Memory B cell (primary cell): ENCODE measurements around the gene TSC1.

Experiments used
- ATAC-seq: fragments of 150-1000 bp; cut with Tn5 transposase; 2 replicates; pipeline ENCODE4 v1.10.0; 2021; ENCODE audit warnings: low read depth, mild to moderate bottlenecking, moderate library complexity
- DNase-seq, 2 donors: peaks; one replicate each; pipeline ENCODE4 v3.0.0; 2022; ENCODE audit warnings: low spot score in 2 of 2
- H3K27ac Mint-ChIP-seq: one replicate; pipeline ENCODE4 v1.8.0; 2022; ENCODE audit warnings: mild to moderate bottlenecking, moderate library complexity, mixed read lengths
- H3K27me3 Mint-ChIP-seq: one replicate; pipeline ENCODE4 v1.8.0; 2022; ENCODE audit warnings: mixed read lengths
- H3K36me3 Mint-ChIP-seq: one replicate; pipeline ENCODE4 v1.8.0; 2022; ENCODE audit warnings: mild to moderate bottlenecking, mixed read lengths
- H3K4me1 Mint-ChIP-seq: one replicate; pipeline ENCODE4 v1.8.0; 2022; ENCODE audit warnings: mixed read lengths
- H3K4me3 Mint-ChIP-seq: one replicate; pipeline ENCODE4 v1.8.0; 2022; ENCODE audit warnings: mild to moderate bottlenecking, moderate library complexity, mixed read lengths
- H3K9me3 Mint-ChIP-seq: one replicate; pipeline ENCODE4 v1.8.0; 2022; ENCODE audit warnings: mixed read lengths

Gene TSC1

DNA sequence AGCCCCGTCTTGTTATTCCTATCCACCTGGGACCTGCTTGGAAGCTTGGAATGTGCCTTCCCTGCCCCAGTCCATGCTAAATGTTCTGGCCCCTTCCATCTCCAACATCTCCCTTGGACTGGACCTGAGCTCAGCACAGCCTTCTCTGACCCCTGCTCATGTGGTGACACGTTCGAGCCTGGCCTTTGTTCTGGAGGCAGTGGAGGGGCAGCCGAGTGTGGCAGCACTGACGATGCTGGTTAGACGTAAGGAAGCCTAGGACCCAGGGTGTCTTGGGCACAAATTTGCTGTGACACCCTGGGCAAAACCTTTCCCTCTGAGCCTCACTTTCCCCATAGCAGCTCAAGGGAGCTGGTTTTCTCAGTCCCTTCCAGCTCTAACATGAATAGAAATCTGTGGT, 61.8 kb downstream of the TSC1 start:
- Mint-ChIP-seq H3K27ac (no peak overlapping the region), H3K36me3 (peaks cover 2% of the 10 kb centered on the region), H3K9me3 (no peaks in the 10 kb centered on the region), H3K4me3 (no peak overlapping the region), H3K4me1 (peaks cover 29% of the 10 kb centered on the region), H3K27me3 (no peaks in the 10 kb centered on the region)
- DNase-seq (no peak), ATAC-seq (no peak)

DNA sequence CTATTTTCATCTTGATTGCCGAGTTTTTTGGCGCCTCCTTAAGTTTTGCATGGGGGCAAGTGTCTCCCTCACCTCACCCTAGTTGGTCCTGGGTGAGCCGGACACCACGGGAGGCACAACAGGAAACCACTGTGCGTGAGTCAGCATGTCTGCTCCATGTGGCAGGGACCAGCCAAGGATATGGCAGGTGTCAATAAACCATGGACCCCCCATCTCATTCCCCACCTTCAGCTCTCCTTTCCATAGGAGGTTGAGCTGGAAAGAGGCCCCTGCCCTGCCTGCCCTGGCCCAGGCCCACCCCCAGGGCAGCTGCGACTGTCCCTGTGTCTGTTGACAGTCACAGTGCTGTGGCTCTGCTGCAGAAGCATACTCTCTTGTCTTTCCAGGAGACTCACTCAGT, 62.6 kb downstream of the TSC1 start:
- Mint-ChIP-seq H3K9me3 (no peaks in the 10 kb centered on the region), H3K36me3 (peaks cover 2% of the 10 kb centered on the region), H3K4me3 (no peak overlapping the region), H3K4me1 (peaks cover 27% of the 10 kb centered on the region), H3K27ac (no peak overlapping the region), H3K27me3 (no peaks in the 10 kb centered on the region)
- no peak for ATAC-seq
- no peak for DNase-seq

DNA sequence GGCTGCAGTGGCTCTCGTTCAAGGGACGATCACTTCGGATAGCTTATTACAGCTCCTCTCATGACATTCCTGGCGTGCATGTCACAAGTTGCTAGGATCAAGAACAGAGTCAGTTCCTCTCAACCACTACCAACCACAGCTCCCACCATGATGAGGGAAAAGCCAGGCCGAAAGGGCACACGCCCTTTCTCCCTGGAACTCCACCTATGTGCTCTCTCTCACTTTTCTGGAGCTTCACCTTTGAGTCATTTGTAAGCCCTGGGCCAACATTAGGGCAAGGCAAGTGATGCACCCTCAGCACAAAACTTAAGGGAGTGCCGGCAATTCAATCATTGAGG, 64.1 kb downstream of the TSC1 start:
- DNase-seq (no peak), ATAC-seq (no peak)
- Mint-ChIP-seq H3K27me3 (no peaks in the 10 kb centered on the region), H3K4me1 (peaks cover 17% of the 10 kb centered on the region), H3K27ac (peak overlapping the region; percentile 92), H3K4me3 (peak overlapping the region; percentile 44), H3K9me3 (no peaks in the 10 kb centered on the region), H3K36me3 (peaks cover 2% of the 10 kb centered on the region)

DNA sequence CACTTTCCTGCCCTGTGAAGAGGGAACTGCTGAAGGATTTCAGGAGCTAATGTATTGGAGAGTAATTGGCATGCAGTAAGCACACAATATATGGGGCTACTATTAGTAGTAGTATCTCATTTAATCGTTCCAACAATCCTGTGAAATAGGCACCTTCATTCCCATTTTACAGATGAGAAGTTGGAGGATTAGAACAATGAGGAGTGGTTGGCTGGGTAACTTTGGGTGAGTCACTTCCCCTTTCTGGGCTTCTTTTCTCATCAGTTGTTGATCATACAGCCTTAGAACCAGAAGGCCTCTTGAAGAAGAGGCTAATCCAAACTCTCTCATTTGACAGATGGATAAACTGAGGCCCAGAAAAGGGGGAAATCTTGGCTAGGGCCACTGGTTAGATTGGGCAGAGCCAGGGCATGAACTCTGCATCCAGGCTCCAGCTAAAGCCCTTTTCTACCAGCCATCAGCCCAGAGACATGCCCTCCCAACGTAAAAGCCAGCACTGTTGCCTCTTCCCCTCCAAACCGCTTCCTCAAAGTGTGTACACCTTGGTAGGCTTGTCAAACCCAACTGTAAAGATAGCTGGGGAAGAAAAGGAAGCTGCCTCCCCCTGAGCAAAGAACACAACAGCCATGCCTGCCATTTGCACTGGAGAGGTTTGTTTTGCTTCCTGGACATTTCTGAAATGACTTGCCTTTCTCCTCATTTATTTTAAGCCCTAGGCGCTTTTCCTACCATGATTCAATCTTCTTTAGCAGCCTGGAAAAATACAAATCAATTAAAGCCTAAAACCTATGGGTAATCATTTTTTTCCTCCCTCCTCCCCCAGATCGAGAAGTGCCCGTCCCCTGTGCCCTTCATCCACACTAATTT, 64.7 kb downstream of the TSC1 start:
- Mint-ChIP-seq H3K4me3 (peak overlapping the region; percentile 88), H3K36me3 (peaks cover 2% of the 10 kb centered on the region), H3K9me3 (no peaks in the 10 kb centered on the region), H3K4me1 (peaks cover 17% of the 10 kb centered on the region), H3K27ac (peak overlapping the region; percentile 92), H3K27me3 (no peaks in the 10 kb centered on the region)
- DNase-seq (no peak), ATAC-seq (peak; percentile 20)

DNA sequence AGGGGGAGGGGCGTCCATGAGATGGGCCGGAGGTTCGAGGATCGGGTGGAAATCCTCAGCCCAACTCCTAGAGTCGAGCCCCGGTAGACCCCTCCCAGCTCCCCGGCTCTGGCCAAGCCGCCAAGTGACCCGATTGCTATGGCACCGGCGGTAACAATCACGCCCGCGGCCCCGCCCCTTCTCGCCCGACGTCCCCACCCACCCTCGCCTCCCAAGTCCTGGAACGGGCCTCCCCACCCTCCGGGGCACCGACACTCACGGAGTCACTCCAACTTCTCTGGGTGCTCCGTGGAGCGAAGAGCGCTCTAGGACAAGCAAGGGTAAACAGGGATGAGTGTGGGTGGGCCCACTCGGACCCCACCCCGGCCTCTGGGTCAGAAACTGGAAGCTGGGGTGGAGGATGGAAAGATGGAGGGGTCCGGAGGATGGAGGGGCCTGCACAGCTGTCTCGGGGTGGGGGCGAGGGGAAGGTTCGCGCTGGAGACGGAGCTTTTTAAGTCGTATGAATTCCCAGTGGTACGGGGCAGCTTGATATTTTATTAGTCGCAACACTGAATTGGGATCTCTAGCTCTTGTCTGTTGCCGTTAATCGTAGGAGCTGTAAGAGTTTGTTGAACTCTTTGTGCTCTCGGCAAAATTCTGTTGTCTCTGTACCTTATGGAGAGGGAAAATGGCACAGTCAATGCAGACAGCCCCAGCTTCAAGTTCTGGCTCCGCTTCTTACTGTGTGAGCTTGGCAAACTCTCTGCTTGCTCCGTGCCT, 65.5 kb downstream of the TSC1 start, which contains the start of gene SPACA9:
TSS of gene SPACA9 (plus strand) at position 204 of the 762 bp plus-strand sequence. CDS start 5,050 bp downstream, outside the sequence.
- Mint-ChIP-seq H3K27me3 (no peaks in the 10 kb centered on the region), H3K27ac (peak within 1 kb of the TSS; percentile 92), H3K36me3 (no peaks in the 10 kb centered on the region), H3K4me1 (peaks cover 17% of the 10 kb centered on the region), H3K4me3 (peak within 1 kb of the TSS; percentile 88), H3K9me3 (no peaks in the 10 kb centered on the region)
- ATAC-seq, result peak; percentile 41
- peak in 1 of 2 donors; percentile 27 for DNase-seq

DNA sequence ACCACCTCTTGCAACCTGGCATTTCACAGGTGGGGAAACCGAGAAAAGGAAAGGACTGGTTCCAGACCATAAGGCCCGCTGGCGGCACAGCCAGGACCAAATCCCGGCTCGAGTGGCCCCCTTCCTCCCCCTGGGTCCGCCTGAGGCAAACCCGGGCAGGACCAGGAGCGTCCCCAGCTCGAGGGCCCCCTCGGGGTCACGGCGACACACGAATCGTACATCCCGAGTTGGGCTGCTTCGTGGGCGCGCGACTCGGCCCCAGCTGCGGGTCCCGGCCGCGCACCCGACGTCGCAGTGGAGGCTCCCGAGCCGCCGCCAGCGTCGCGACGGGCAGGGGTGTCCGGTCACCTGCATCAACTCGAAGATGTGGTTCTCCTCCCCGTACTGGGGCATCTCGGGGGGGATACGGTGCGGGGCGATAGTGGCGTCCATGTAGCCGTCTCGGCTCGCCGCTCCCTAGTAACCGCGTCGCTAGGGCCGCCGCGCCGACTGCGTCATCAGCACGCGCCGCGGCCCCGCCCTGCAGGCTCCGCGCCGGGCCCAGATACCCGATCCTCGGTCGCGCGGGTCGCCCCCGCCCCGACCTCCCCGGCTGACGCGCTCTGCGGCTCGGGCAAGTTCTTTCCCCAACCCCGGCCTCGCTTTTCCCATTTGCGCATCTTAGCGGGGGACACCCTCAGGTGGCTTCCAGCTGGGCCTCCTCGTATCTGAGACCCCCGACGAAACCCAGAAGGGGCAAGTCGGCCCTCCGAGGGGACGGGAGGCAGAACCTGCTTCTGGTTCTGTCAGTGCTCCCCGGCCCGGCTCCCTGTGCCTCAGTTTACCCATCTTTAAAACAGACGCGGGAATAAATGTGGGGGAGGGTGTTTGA, 66.4 kb downstream of the TSC1 start, which contains the start of gene AK8:
TSS of gene AK8 (minus strand) at position 461 of the 871 bp plus-strand sequence. CDS start at position 432, 29 bp downstream.
- Mint-ChIP-seq H3K27ac (peak within 1 kb of the TSS; percentile 92), H3K9me3 (no peaks in the 10 kb centered on the region)
- ATAC-seq, result peak; percentile 91

DNA sequence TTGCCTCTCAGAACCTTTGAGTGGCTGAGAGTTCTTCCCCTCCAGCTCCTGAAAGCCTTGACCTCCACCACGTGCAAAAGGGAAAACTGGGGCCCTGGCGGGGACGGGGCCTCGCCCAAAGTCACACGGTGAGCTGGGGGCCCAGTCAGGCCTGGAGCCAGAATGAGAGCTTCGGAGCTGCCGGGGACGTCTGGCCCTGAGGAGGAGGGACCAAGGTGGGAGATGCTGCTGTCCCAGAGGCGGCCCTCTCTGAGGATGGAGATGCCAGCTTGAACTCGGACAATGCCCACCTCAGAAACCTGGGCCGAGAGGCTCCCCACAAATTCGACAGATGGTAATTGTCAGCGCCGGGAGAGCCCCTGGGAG, 67.0 kb downstream of the TSC1 start:
- H3K9me3 Mint-ChIP-seq, result no peaks in the 10 kb centered on the region
- H3K36me3 Mint-ChIP-seq, result no peaks in the 10 kb centered on the region
- no peak for DNase-seq
- no peaks in the 10 kb centered on the region for H3K27me3 Mint-ChIP-seq
- H3K4me3 Mint-ChIP-seq, result peak overlapping the region; percentile 84
- H3K4me1 Mint-ChIP-seq, result peaks cover 15% of the 10 kb centered on the region
- peak overlapping the region; percentile 92 for H3K27ac Mint-ChIP-seq
- no peak for ATAC-seq

More for the DNA sequence above, 66.4 kb downstream of the TSC1 start, which contains the start of gene AK8:
- peak within 1 kb of the TSS; percentile 88 for H3K4me3 Mint-ChIP-seq
- no peaks in the 10 kb centered on the region for H3K27me3 Mint-ChIP-seq
- H3K36me3 Mint-ChIP-seq, result no peaks in the 10 kb centered on the region
- H3K4me1 Mint-ChIP-seq, result peaks cover 20% of the 10 kb centered on the region
- DNase-seq, result peak; percentile 76 to 87

DNA sequence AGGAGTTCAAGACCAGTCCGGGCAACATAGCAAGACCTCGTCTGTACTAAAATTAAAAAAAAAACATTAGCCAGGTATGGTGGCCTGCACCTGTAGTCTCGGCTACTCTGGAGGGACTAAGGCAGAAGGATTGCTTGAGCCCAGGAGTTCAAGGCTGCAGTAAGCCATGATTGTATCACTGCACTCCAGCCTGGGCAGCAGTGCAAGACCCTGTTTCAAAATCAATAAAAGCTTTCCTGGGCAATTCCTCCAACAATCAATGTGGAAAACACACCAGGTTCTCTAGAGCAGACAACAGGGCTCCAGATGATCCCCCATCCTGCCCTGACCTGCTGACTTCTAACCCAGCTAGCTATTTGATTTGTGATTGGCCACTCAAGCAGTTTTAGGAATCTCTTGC, 67.6 kb downstream of the TSC1 start:
- peak overlapping the region; percentile 92 for H3K27ac Mint-ChIP-seq
- peaks cover 15% of the 10 kb centered on the region for H3K4me1 Mint-ChIP-seq
- H3K4me3 Mint-ChIP-seq, result peak overlapping the region; percentile 84
- no peaks in the 10 kb centered on the region for H3K36me3 Mint-ChIP-seq
- H3K27me3 Mint-ChIP-seq, result no peaks in the 10 kb centered on the region
- no peak for DNase-seq
- ATAC-seq, result no peak
- H3K9me3 Mint-ChIP-seq, result no peaks in the 10 kb centered on the region

DNA sequence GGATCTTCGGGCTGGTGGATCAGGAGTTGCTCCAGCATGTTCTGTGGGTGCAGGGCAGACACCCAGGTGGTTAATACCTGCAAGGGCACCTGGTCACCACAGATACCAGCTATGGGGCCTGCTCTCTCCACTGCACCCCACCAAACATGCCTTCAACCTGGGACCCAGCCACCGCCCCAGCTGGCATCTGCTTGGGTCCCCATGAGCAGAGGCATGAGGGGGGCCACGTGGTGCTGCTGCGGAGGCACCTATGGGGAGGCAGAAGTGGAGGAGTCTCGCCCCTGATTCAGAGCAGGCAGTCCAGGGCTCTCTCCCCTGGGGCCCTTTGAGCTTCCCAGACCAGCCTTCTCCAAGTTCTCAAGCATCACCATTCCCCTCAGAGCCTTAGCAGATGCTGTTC, 69.3 kb downstream of the TSC1 start:
- no peaks in the 10 kb centered on the region for H3K36me3 Mint-ChIP-seq
- no peak overlapping the region for H3K4me3 Mint-ChIP-seq
- no peaks in the 10 kb centered on the region for H3K27me3 Mint-ChIP-seq
- DNase-seq (no peak), ATAC-seq (no peak)
- no peak overlapping the region for H3K27ac Mint-ChIP-seq
- H3K4me1 Mint-ChIP-seq, result peaks cover 12% of the 10 kb centered on the region
- H3K9me3 Mint-ChIP-seq, result no peaks in the 10 kb centered on the region

DNA sequence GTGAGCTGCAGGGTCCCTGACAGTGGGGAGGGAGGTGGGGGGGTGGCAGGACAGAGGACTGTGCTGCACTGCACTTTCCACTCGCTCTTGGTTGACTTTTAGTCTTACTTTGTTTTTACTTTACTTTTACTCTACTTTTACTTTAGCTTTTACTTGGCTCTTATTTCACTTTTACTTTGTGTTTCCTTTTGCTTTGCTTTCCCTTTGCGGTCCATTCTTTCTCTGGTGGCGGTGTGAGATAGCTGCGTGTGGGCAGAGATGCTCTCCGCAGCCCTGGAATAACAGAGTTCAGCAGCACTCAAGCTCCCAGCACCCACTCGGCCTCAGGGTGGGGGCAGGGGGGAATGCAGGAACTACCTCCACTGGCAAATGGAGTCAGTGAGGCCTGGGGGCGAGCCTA, 71.0 kb downstream of the TSC1 start:
- no peak for ATAC-seq
- DNase-seq, result no peak
- Mint-ChIP-seq H3K9me3 (no peaks in the 10 kb centered on the region), H3K4me1 (peaks cover 3% of the 10 kb centered on the region), H3K36me3 (no peaks in the 10 kb centered on the region), H3K4me3 (peak overlapping the region; percentile 11), H3K27me3 (no peaks in the 10 kb centered on the region), H3K27ac (no peak overlapping the region)

DNA sequence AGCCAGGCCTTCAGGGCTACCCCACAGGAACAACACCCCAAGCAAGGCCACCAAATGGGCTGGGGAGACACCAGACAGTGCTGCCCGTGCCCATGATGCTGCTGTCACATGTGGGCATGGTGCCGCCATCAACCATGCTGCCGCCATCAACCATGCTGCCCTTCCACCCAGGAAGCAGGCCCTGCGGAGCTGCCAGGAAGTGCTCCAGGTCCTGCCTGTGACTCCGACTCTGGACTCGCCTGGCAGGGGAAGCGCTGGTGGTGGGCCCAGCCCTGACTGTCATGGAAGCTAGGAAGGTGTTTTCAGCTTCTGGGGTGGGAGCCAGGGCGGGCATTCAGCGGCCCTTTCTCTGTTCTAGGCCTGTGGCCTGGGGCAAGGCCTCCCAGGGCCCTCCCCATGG, 75.2 kb downstream of the TSC1 start:
- peaks cover 3% of the 10 kb centered on the region for H3K4me1 Mint-ChIP-seq
- no peak for ATAC-seq
- no peaks in the 10 kb centered on the region for H3K36me3 Mint-ChIP-seq
- no peaks in the 10 kb centered on the region for H3K27me3 Mint-ChIP-seq
- H3K27ac Mint-ChIP-seq, result no peak overlapping the region
- DNase-seq, result no peak
- H3K9me3 Mint-ChIP-seq, result no peaks in the 10 kb centered on the region
- H3K4me3 Mint-ChIP-seq, result no peak overlapping the region

DNA sequence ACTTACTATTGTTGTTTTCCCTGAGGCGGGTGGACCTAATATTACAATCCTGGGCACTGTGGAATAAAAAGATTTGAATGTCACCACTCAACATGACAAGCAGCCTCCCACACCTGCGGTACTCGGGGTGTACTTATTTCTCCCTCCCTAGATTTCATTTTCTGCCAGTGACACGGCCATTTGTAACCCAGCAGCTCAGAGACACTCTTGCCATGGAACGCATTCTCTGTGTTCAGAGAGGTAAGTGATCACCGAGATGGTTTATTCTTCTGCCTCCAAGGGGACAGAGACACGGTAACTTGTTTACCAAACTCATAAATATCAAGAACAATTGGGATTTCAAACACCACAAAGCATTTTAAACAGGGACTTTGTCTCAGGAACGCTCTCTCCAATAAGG, 77.5 kb downstream of the TSC1 start:
- Mint-ChIP-seq H3K4me1 (no peaks in the 10 kb centered on the region), H3K4me3 (no peak overlapping the region), H3K27me3 (no peaks in the 10 kb centered on the region), H3K9me3 (no peaks in the 10 kb centered on the region), H3K27ac (no peak overlapping the region), H3K36me3 (no peaks in the 10 kb centered on the region)
- DNase-seq (no peak), ATAC-seq (no peak)

DNA sequence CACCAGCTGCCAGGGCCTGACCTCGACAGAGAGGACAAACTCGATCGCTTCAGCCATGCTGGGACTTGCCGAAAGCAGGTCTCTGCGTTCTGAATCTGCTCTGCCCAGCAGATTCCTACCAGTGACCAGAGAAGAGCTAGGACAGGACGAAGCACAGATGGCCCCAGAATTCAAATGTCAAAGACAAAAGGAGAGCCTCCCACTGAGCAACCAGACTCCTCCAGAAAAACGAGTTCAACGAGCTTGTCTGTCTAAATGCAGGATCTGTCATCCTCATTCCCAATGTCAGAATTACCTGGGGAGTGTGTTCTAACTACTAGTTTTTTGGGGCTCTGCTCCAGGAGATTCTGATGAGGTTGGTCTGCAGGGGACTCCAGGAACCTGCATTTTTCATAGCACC, 79.7 kb downstream of the TSC1 start:
- no peaks in the 10 kb centered on the region for H3K9me3 Mint-ChIP-seq
- DNase-seq (no peak), ATAC-seq (no peak)
- H3K36me3 Mint-ChIP-seq, result no peaks in the 10 kb centered on the region
- no peaks in the 10 kb centered on the region for H3K27me3 Mint-ChIP-seq
- peak overlapping the region; percentile 28 for H3K27ac Mint-ChIP-seq
- H3K4me1 Mint-ChIP-seq, result no peaks in the 10 kb centered on the region
- no peak overlapping the region for H3K4me3 Mint-ChIP-seq

DNA sequence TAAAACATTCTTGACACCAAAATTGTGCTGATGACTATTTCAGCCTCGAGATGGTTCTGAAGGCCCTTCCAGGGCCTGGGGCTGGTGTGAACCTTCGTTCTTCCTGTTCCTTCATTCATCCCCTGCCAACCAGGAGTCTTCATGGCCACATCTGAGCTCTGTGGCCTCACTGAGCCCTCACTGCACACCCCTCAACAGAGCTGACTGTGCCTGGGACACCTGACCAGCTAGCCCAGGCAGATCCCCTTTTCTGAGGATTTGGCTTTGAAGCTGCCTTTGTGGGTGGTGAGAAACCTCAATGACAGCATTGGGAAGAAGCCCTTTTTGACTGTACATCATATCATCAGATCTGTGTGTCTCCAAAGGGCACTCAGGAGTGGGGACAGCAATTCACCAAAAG, 80.1 kb downstream of the TSC1 start:
- ATAC-seq (no peak), DNase-seq (no peak)

More for the DNA sequence above, 80.1 kb downstream of the TSC1 start:
- Mint-ChIP-seq H3K27ac (no peak overlapping the region), H3K4me1 (no peaks in the 10 kb centered on the region), H3K9me3 (no peaks in the 10 kb centered on the region), H3K27me3 (no peaks in the 10 kb centered on the region), H3K36me3 (no peaks in the 10 kb centered on the region), H3K4me3 (no peak overlapping the region)
